ENCODE data around the gene DAD1. TPM values are rescaled to one million over a fixed set of nuclear protein-coding genes. Genes with fewer than 3 reads are reported as not detected.

The DAD1 gene
- total and polyA plus RNA-seq, 2 experiments from 2014 or later, result 327 to 463 TPM

- peak; percentile 92 for DNase-seq (ENCODE audit: low spot score)
- peaks cover 31% of the 10 kb centered on the region for H3K4me1 ChIP-seq (ENCODE audit: insufficient read depth)
- H2AFZ ChIP-seq, result peak overlapping the region; percentile 44
- no peaks in the 10 kb centered on the region for H3K27me3 ChIP-seq
- no peaks in the 10 kb centered on the region for H3K36me3 ChIP-seq (replicated peaks; ENCODE audit: insufficient read depth, low read depth)
- no peaks in the 10 kb centered on the region for H3K79me2 ChIP-seq
- H3K4me2 ChIP-seq, result peak overlapping the region; percentile 70
- no peaks in the 10 kb centered on the region for H4K20me1 ChIP-seq (ENCODE audit: insufficient read depth, poor library complexity, severe bottlenecking)
- peak overlapping the region; percentile 86 for H3K27ac ChIP-seq
- H3K4me3 ChIP-seq, result no peak overlapping the region
- no peaks in the 10 kb centered on the region for H3K9me3 ChIP-seq (ENCODE audit: low read depth)
- TF ChIP-seq CTCF (IDR thresholded peaks at IDR 0.05; ENCODE audit: poor library complexity) (peak; percentile 100), EZH2 (IDR thresholded peaks at IDR 0.05; ENCODE audit: borderline replicate concordance) (no peak)
- no peaks in the 10 kb centered on the region for H3K9me2 ChIP-seq (replicated peaks; ENCODE audit: insufficient read depth)
- 10% methylated on average over 27 of the region's 28 CpGs for WGBS (ENCODE audit: low lambda C conversion rate, missing lambda C conversion rate)
These were observed 31.9 kb downstream of the DAD1 start for GRCh38 chr14:22556990-22557623.

GRCh38 chr14:22556021-22556989 is 32.7 kb downstream of the DAD1 start:
- H3K36me3 ChIP-seq (replicated peaks; ENCODE audit: insufficient read depth, low read depth), result no peaks in the 10 kb centered on the region
- WGBS (ENCODE audit: low lambda C conversion rate, missing lambda C conversion rate), result 80% methylated on average over 28 of the region's 28 CpGs
- DNase-seq (ENCODE audit: low spot score), result no peak
- peaks cover 23% of the 10 kb centered on the region for H3K4me1 ChIP-seq (ENCODE audit: insufficient read depth)
- H3K27ac ChIP-seq, result no peak overlapping the region
- H3K27me3 ChIP-seq, result no peaks in the 10 kb centered on the region
- peak overlapping the region; percentile 44 for H2AFZ ChIP-seq
- peak overlapping the region; percentile 70 for H3K4me2 ChIP-seq
- TF ChIP-seq EZH2phosphoT487 (IDR thresholded peaks at IDR 0.05; ENCODE audit: low read depth, severe bottlenecking, unreplicated experiment) (no peak), CTCF (IDR thresholded peaks at IDR 0.05; ENCODE audit: poor library complexity) (no peak), EZH2 (IDR thresholded peaks at IDR 0.05; ENCODE audit: borderline replicate concordance) (no peak)
- H3K9me2 ChIP-seq (replicated peaks; ENCODE audit: insufficient read depth), result no peaks in the 10 kb centered on the region
- H3K79me2 ChIP-seq, result no peaks in the 10 kb centered on the region
- H3K9me3 ChIP-seq (ENCODE audit: low read depth), result no peaks in the 10 kb centered on the region
- no peaks in the 10 kb centered on the region for H4K20me1 ChIP-seq (ENCODE audit: insufficient read depth, poor library complexity, severe bottlenecking)
- no peak overlapping the region for H3K4me3 ChIP-seq

DNA sequence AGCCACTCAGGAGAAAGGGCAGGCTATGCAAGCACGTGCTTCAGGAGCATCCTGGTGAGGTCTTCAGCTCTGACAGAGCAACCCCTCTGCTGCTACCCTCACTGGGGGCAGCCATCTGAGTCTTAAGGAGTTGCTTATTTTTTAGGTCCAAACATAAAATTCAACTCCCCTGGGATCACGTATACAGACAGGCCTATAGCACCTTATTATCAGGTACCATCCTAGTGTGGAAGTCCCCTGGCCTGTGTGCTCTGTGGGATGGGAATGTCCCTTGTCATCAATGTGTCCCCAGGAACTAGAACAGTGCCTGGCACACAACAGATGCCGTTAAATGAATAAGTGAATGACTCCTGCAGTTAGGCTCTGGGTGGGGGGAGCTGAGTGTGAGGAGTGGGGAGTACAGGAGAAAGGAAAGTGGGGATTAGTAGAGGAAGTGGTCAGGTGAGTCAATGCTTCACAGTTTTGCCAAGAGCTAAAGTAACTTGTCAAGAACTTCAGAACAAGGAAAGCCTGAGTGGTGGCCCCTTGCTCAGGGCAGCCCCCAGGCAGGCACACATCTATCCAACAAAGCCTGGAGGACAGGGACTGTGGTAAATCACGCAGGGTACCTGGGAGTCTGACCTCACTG is 33.5 kb downstream of the DAD1 start:
- 95% methylated on average over 4 of the region's 4 CpGs for WGBS (ENCODE audit: low lambda C conversion rate, missing lambda C conversion rate)
- no peaks in the 10 kb centered on the region for H4K20me1 ChIP-seq (ENCODE audit: insufficient read depth, poor library complexity, severe bottlenecking)
- H3K79me2 ChIP-seq, result no peaks in the 10 kb centered on the region
- H3K36me3 ChIP-seq (replicated peaks; ENCODE audit: insufficient read depth, low read depth), result no peaks in the 10 kb centered on the region
- H3K9me2 ChIP-seq (replicated peaks; ENCODE audit: insufficient read depth), result no peaks in the 10 kb centered on the region
- H3K27me3 ChIP-seq, result no peaks in the 10 kb centered on the region
- no peak for DNase-seq (ENCODE audit: low spot score)
- no peak overlapping the region for H3K27ac ChIP-seq
- no peak overlapping the region for H3K4me3 ChIP-seq
- H2AFZ ChIP-seq, result no peak overlapping the region
- peaks cover 19% of the 10 kb centered on the region for H3K4me1 ChIP-seq (ENCODE audit: insufficient read depth)
- no peak overlapping the region for H3K4me2 ChIP-seq
- TF ChIP-seq EZH2phosphoT487 (IDR thresholded peaks at IDR 0.05; ENCODE audit: low read depth, severe bottlenecking, unreplicated experiment) (no peak), EZH2 (IDR thresholded peaks at IDR 0.05; ENCODE audit: borderline replicate concordance) (no peak), CTCF (IDR thresholded peaks at IDR 0.05; ENCODE audit: poor library complexity) (no peak)
- H3K9me3 ChIP-seq (ENCODE audit: low read depth), result no peaks in the 10 kb centered on the region
